Adipose tissue (tissue), 3 donors: Measurements from ENCODE around the gene OSBPL2. TPM values are rescaled to one million over a fixed set of nuclear protein-coding genes. Genes with fewer than 3 reads are reported as not detected.

Experiments used
- H3K27ac ChIP-seq: one replicate; pipeline ENCODE4 v1.5.1; 2013; ENCODE audit warnings: low read depth, low read length
- WGBS, 3 donors: extraction: QIAGEN DNeasy Blood & Tissue Kit; methylation state at CpG; one replicate each; pipeline ENCODE4 v1.1.7; 2013; 5-methylcytosine and 5-hydroxymethylcytosine counted together
- polyA plus RNA-seq, 3 donors: library from polyadenylated mRNA; stranded (reverse); fragments of 200-250 nt; gene quantifications; one replicate each; pipeline ENCODE4 v1.2.3, GENCODE V29; 2013
- donor health status: healthy with polysubstance abuse.
- donor health status: Bipolar disorder and iron deficiency.
- donor health status: healthy.

OSBPL2 gene
- polyA plus RNA-seq, 3 donors: 12.8 to 24.5 (median 15.1) TPM

DNA sequence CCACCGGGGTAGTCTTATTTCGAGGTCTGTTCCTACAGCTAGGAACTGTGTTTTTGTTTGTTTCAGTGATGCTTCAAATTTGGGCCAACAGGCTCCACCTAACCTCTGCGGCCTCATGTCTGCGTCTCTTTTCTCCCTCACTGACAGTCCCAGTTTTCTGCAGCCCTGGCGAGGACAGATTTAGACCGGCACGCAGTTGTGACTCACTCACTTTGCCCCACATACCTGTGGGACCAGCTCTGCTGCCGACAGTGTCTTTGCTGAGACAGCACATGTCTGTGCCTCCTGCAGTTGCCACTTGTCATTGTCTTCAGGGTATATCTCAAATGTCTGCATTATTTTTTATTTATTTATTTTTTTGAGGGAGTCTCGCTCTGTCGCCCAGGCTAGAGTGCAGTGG lies 29.2 kb downstream of the OSBPL2 start:
- H3K27ac ChIP-seq: no peak overlapping the region
- WGBS, 3 donors: 82 to 95% (median 90%) methylated on average over 10 of the region's 10 CpGs

DNA sequence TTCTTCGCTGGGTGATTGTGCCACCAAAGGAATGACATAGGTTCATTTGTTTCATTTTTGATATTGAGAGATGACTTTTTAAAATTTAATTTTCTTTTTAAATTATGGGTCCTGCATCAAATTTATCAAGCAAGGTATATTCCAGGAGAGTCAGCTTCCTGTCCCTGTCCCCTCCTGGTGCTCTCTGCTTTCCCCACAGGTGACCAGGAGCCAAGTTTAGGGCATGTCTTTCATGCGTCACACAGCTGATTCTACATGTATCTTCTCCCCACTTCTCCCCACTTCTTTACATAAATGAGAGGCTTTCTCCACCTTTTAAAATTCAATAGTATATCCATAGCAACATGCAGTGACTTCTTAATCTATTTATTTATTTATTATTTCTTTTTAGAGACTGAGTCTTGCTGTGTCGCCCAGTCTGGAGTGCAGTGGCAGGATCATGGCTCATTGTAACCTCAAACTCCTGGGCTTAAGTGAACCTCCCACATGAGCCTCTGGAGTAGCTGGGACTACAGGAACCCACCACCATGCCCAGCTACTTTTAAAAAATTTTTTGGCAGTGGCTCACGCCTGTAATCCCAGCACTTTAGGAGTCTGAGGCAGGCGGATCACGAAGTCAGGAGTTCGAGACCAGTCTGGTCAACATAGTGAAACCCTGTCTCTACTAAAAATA lies 30.0 kb downstream of the OSBPL2 start:
- 81 to 84% (median 83%) methylated on average over 7 of the region's 7 CpGs for WGBS, 3 donors
- H3K27ac ChIP-seq: no peak overlapping the region

DNA sequence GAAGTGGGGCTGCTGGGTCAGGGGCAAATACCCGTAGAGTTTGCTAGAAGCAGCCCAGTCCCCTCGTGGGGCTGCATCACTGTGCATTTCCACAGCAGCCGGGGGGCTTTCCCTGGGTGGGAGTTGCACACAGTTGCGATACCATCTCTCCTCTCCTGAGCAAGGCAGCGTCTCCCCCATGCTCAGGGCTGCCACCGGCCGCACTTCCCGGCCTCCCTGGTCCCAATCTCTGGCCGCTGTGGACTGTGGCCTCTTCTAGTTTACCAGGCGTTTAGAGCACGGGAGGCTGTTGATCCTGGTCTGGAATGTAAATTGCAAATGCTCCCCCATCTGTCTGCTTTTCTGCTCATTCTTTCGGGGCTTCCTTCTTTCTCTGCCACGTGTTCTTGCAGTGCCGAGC lies 31.1 kb downstream of the OSBPL2 start:
- H3K27ac ChIP-seq: no peak overlapping the region
- 83 to 89% (median 86%) methylated on average over 14 of the region's 14 CpGs for WGBS, 3 donors

DNA sequence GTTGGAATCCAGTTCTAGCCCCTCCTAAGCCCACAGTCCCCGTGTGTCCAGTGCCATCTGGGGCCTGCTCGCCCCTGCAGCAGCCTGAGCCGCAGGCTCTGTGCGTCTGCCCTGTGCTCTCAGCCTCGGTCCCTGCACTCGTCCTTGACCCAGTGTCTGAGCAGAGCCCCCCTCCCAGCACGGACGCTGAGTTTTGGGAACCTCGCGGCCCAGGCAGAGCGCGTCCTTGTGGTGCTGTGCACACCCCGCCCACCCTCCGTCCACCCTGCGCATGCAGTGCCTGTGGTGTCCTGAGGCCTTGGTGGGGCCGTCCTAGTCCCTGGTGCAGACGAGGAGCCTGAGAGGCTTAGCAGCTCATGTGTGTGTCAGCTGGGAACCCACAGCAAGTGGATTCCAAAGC lies 31.6 kb downstream of the OSBPL2 start:
- 83 to 95% (median 93%) methylated on average over 17 of the region's 17 CpGs for WGBS, 3 donors
- no peak overlapping the region for H3K27ac ChIP-seq

DNA sequence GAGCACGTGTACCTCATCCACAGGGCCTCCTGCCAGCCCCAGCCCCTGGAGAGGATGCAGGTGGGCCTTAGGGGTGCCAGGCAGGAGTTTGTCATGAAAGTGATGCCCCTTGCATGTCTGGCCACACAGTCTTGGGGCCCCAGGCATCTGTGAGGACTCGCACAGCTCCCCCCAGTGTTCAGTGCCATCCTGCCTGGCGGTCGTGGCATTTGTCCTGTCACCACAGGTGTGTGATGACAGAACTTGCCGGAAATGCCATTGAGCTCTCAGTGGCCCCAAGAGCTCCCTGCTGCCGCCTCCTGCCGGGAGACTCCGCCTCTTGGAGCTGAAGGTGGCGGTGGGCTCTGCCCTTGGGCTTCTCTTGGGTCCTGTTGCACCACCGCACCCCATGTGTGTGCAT lies 33.9 kb downstream of the OSBPL2 start:
- no peak overlapping the region for H3K27ac ChIP-seq
- WGBS, 3 donors: 76 to 93% (median 91%) methylated on average over 10 of the region's 10 CpGs

DNA sequence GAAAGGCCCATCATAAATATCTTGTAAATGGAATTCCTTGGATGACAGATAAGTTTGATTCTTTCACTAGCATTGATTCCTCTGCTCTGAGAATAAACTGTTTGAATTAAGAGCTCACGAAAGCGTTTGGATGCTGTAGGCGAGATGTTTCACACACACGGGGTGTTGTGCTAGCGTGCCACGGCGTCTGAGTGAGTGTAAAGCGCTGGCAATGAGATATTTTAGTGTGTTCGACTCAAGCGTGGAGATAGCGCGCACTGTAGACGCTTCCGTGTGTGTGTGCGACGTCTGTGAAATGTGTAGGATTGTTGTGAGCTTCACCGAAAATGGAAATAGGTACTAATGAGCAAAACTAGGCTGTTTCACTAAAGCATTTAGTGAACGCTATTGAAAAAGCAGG lies 35.1 kb downstream of the OSBPL2 start:
- no peak overlapping the region for H3K27ac ChIP-seq
- 94 to 96% (median 96%) methylated on average over 18 of the region's 18 CpGs for WGBS, 3 donors

DNA sequence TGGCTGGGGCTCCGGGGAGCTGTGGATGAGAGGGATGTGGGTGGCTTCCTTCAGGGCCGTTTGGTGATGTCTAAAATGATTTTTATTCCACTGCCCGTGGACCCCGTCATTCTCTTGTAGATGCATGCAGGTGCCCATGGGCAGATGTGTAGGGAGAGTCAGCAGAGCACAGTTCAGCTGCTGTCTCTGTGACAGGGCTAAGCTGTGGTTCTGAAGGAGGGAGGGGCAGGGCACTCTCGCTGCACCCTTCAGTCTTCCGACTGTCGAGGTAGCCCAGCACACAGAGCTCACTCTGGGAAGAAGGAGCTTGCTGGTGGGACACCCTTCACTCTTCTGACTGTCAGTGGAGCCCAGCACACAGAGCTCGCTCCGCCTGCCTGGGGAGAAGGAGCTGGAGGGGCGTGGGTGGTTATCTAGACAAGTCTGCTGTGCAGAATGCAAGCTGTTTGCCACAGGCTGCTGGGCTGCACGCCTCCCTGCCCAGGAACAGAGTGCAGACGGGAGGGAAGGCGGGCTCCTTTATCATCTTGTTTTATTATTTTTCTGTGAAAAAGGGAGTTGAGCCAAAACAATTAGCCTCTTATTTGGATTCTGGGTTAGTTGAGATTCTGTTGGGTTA lies 36.1 kb downstream of the OSBPL2 start:
- WGBS, 3 donors: 73 to 81% (median 80%) methylated on average over 13 of the region's 13 CpGs
- H3K27ac ChIP-seq: no peak overlapping the region

DNA sequence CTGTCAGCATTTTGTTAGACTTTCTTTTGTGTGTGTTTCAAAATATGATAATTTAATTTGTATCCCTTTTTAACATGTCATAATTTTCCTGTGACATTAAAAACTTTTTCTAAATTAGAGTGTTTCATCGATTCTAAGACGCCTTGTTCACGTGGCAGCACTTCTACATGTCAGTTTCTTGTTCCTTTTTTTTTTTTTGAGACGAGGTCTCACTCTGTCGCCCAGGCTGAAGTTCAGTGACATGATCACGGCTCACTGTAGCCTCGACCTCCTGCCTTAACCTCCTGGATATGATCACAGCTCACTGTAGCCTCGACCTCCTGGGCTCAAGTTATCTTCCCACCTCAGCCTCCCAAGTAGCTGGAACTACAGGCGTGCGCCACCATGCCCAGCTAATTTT lies 36.9 kb downstream of the OSBPL2 start:
- no peak overlapping the region for H3K27ac ChIP-seq
- WGBS, 3 donors: 90 to 96% (median 95%) methylated on average over 10 of the region's 10 CpGs

DNA sequence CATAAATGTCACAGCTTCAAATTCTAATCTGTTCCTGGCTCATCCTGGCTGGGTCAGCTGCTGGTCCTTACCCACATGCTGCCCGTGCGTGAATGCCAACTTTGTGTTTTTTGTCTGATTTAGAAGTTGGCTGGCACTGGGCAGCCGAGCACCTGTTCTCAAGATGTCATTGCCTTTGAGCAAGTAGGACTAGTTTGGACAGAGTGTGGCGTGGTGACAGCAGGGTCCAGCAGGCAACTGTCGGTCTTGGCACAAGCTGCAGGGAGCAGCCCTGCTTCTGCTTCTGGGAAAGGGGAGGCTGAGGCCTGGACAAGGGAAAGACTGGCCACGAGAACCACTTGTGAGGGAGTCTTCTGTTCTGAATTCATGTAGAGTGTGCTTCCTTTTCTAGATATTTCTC lies 38.1 kb downstream of the OSBPL2 start:
- H3K27ac ChIP-seq: no peak overlapping the region
- 57 to 87% (median 76%) methylated on average over 6 of the region's 6 CpGs for WGBS, 3 donors

DNA sequence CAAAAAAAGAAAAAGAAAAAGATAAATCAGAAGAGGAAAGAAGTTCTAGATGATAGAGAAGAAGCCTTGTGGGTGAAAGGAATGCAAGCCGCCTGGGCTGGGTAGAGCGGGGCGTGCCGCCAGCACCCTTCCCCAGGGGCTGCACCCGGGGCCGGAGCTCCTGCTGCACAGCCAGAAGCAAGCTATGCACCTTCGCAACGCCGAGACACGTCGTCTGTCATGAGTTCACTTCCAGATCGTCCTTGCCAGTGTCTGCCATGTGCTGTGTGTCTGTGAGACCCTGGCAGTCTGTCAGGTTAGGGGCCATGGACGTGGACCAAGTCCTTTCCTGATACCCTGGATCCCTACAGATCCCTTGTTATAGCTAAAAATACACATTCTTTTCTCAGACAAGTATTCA lies 38.9 kb downstream of the OSBPL2 start:
- WGBS, 3 donors: 69 to 74% (median 69%) methylated on average over 13 of the region's 13 CpGs
- H3K27ac ChIP-seq: no peak overlapping the region

DNA sequence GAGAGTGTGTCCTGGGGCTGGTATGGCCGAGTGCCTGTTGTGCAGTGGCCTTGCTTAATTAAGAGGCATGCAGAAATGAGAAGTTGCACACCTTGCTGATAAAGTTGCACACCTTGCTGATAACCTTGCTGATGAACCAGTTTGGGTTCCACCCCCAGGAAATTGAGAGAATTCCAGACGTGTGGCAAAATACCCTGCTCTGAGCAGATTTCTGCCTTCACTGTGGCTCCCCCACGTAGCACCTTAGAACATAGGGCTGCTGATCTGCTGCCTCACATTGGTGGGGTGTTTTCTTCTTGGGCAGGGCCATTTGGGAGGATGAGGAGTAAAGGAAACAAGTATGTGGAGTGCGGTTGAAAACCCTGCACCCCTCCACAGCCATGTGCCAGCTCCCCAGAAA lies 42.0 kb downstream of the OSBPL2 start:
- WGBS, 3 donors: 67 to 81% (median 69%) methylated on average over 4 of the region's 4 CpGs
- no peak overlapping the region for H3K27ac ChIP-seq

DNA sequence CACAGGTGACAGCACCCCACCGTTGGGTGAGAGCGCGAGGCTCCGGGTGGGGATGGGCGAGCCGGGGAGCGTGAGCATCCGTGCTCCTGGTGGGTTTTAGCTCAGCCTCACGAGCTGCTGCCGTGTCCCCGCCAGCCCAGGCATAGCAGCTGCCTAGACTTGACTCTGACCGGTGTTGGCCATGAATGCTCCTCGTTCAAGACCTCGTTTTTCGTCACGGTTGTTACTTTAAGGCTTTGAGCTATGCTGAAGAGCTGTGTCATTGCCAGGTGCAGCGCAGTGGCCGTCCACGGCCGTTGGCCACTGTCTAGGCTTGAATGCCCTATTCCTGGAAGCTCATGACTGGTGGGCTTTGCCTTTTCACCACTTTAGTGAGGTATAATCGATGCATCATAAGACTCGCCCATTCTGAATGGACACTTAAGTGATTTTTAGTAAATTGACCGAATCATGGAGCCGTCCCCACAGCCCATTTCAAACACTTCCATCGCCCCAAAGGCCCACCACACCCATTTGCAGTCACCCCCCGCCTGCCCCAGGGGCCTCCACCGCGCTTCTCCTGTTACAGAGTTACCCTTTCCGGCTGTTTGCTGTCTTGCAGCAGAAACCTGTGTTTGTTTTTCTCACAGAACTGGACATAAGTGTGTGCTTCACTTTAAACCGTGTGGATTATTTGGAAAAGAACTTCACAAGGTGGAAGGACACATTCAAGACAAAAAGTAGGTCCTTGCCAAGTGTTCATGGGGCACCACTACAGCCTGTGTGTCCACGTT lies 43.0 kb downstream of the OSBPL2 start:
- H3K27ac ChIP-seq: no peak overlapping the region
- 94 to 97% (median 95%) methylated on average over 31 of the region's 31 CpGs for WGBS, 3 donors

DNA sequence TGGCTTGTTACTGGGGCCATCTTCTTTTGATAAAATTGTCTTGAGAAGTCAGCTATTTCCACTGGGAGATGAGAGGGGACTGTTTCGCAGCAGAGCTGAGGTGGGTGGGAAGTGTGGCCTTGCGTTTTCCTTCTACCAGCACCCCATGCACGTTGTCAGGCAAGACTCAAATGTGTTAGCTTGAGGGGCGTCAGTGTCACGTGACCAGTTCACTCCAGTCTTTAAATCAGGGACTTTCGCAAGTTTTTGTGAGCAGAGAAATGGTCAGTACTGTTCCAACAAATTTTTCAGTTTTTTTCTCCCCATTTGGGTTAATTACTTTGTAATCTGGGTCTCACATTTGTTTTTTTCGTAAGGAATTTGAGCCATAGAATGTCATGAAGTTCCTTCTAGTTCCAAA lies 43.8 kb downstream of the OSBPL2 start:
- WGBS, 3 donors: 94 to 95% (median 94%) methylated on average over 7 of the region's 7 CpGs

DNA sequence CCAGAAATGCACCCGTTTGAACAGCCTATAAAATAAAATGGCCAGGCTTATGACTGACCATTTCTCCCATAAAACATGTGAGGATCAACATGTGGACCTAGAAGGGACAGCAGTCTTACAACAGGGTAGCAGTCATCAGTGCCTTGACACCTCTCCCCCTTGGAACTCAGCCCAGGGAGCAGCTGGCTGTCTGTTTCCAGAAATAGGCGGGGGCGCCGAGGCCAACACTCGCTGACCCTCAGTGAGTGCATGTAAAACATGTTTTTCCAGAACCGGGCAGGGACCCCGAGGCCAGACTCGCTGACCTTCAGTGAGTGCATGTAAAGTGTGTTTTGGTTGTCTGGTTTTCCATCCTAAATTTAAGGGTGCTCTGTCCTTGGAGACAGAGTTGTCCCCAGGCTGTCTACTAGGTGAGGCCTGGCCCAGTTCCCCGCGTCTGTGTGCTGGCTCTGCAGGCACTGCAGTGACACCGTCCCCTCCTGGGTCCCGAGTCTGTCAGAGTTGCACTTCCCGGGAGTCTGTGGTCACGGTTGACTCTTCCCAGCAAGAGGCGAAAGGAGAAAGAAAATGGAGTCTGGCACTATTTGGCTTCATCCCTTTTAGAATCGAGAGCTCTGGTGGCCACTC lies 44.7 kb downstream of the OSBPL2 start:
- WGBS, 3 donors: 57 to 71% (median 61%) methylated on average over 16 of the region's 16 CpGs
- H3K27ac ChIP-seq: no peak overlapping the region

More for the DNA sequence above, 43.8 kb downstream of the OSBPL2 start:
- no peak overlapping the region for H3K27ac ChIP-seq

DNA sequence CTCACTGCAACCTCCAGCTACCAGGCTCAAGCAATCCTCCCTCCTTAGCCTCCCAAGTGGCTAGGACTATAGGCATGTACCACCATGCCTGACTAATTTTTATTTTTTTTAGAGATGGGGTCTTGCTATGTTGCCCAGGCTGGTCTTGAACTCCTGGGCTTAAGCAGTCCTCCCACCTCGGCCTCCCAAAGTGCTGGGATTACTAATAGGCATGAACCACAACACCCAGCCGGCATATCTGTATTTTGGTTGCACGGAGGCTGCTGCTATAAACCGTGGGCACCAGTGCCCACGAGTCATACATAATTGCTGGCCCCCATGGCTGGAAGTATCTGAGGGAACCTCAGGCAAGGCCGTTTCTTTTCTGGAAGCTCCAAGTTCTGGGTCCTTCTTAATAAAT lies 46.1 kb downstream of the OSBPL2 start:
- WGBS, 3 donors: 86 to 93% (median 91%) methylated on average over 6 of the region's 6 CpGs
- H3K27ac ChIP-seq: no peak overlapping the region

DNA sequence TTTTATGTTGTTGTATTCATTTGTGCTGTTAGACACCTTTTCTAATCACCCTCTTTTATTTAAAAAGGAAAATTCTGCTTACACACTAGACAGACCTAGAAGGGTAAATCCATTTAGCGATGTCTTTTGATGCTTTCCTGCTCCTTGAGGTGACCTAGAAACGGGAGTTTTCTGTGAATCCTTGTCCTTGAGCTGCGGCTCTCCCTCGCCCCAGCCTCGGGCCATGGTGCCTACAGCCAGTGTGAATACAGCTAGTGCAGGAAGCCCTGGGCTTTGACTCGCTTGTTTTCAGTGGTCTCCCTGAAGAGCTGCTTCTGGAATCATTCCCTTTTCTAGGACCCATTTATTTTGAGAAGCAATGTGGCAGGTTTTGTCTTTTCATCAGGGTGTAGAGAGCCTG lies 46.8 kb downstream of the OSBPL2 start:
- no peak overlapping the region for H3K27ac ChIP-seq
- WGBS, 3 donors: 69 to 88% (median 79%) methylated on average over 6 of the region's 6 CpGs

DNA sequence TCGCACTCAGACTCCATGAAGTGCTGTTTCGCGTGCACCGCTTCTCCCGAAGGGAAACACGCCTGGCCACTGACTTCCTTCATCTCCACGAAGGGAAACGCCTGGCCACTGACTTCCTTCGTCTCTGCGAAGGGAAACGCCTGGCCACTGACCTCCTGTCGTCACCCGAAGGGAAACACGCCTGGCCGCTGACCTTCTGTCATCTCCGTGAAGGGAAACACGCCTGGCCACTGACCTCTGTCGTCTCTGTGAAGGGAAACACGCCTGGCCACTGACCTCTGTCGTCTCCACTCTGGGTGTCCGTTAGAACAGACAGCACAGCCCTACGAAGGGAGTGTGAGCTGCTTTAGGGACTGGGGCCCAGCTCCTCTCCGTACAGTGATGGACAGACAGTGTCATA lies 47.4 kb downstream of the OSBPL2 start:
- WGBS, 3 donors: 49 to 79% (median 57%) methylated on average over 23 of the region's 23 CpGs
- no peak overlapping the region for H3K27ac ChIP-seq

DNA sequence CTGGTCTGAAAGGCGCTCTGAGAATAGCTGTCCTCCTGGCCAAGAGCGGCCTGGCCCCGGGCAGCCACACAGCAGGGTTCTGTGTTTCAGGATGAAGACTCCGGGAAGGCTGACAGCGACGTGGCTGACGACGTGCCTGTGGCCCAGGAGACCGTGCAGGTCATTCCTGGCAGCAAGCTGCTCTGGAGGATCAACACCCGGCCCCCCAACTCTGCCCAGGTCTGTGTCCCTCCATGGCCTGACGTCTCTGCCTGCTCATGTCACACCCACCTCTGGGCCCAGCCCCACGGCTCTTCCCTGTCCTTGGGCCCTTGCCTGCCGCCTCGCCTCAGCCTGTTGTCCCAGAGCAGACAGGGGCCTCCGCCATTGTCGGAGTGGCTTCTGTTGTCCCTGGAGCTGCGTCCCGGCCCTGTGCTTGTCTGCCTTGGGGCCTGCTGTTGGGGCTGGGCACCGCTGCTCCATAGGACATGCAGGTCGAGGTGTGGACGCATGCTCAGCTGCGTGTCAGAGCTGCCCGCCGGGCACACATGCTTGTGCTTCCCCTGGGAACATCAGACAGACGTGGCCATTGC lies 48.3 kb downstream of the OSBPL2 start:
- no peak overlapping the region for H3K27ac ChIP-seq
- WGBS, 3 donors: 82 to 87% (median 85%) methylated on average over 25 of the region's 25 CpGs

DNA sequence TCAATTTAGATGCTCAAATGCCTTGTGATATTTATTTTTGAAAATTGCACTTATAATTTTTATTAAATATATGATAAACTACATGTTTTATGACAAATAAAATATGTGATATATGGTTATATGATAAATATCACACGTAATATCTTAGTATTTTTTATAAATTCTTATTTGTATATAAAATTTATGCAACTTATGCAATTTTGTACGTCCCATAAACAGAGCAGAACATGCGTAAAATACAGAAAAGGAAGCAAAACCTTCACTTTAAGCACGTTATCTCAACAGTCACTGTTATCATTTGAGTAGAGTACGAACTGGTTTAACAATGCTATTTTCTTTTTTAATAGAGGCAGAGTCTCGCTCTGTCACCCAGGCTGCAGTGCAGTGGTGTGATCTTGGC lies 48.8 kb downstream of the OSBPL2 start:
- WGBS, 3 donors: 76 to 93% (median 86%) methylated on average over 6 of the region's 6 CpGs

More for the DNA sequence above, 48.8 kb downstream of the OSBPL2 start:
- H3K27ac ChIP-seq: no peak overlapping the region
